Measurements from ENCODE around the gene LINGO3.

DNA sequence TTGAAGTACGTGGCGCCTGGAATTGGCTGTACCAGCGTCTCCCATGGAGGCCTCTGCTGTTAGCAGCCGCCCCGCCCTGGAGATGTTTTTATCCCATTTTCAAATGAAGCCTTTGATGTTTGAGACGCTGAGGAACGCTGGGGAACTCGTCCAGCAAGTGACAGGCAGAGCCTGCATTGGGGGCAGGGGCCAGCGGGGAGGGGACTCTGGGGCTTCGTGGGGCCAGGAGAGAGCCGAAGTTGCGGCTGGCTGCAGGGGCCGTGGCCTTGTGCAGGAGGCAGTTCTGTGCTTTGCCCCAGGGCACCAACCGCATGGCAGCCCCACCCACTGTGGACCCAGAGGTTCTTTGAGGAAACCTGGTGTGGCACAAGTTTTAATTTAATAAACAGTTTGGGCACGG lies 34.0 kb upstream of the LINGO3 start:
- TF ChIP-seq POLR2AphosphoS5 (IDR thresholded peaks at IDR 0.05; ENCODE audit: borderline replicate concordance, low read depth, low read length) (no peak), EZH2 (IDR thresholded peaks at IDR 0.05) (no peak), FOXP2 (optimal IDR thresholded peaks at IDR 0.05; ENCODE audit: control extremely low read depth, extremely low read length, insufficient read depth) (no peak)
